Kidney tubule cell (primary cell): ENCODE measurements around the gene KIF13A.
A peak's percentile ranks its signal among the peaks of the same experiment; 100 is the strongest.

Experiments used
- DNase-seq: peaks from one replicate; pipeline ENCODE4 v3.0.0-alpha.2; 2018; ENCODE audit warnings: low spot score

The KIF13A gene

DNA sequence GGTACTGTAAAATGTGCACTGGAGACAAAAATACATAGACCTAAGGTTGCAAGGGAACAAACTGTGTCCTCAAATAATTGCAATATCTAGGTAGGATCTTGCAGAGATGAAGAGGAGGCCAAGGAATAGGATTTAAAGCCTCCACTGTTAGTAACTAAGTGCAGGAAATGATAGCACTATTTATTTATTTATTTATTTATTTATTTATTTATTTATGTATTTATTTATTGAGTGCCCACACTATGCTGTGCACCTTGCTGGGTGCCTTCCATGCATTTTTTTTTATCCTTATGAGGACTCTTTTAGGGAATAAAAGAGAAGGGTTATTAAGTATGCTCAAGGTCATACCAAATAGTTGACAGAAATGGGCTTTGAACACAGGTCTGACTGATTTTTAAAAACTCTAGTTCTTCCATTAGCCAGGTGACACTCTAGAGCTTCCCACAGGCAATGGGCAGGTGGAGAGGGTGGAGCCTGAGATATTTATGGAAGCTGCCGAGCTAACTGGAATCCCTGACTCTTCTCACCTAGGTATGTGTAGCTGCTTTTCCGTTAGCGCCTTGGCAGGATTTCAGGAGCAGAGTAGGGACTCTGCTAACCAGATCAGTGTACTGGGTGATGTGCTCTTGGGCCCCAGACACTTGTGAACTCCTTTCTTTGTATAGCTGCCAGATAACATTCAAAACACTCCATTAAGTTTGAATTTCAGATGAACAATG is 268.0 kb downstream of the KIF13A start:
- DNase-seq: no peak

DNA sequence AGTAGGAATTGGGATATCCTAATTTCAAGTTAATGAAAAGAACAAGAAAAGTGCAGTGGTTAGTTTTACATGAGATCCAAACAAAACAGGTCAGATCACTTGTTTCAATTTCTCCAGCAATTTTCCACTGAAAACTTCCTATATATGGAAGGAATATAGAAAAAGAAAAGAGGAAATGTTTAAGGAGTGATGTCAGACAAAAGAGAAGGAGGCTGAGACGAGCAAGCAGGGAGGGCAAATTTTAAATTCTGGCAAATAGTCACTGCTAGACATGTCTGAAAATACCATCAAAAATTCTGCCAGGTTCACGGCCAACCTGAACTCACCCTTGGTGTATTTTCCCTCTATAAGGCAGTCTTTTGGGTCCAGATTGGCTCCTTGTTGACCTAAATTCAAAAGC is 271.2 kb downstream of the KIF13A start:
- no peak for DNase-seq

DNA sequence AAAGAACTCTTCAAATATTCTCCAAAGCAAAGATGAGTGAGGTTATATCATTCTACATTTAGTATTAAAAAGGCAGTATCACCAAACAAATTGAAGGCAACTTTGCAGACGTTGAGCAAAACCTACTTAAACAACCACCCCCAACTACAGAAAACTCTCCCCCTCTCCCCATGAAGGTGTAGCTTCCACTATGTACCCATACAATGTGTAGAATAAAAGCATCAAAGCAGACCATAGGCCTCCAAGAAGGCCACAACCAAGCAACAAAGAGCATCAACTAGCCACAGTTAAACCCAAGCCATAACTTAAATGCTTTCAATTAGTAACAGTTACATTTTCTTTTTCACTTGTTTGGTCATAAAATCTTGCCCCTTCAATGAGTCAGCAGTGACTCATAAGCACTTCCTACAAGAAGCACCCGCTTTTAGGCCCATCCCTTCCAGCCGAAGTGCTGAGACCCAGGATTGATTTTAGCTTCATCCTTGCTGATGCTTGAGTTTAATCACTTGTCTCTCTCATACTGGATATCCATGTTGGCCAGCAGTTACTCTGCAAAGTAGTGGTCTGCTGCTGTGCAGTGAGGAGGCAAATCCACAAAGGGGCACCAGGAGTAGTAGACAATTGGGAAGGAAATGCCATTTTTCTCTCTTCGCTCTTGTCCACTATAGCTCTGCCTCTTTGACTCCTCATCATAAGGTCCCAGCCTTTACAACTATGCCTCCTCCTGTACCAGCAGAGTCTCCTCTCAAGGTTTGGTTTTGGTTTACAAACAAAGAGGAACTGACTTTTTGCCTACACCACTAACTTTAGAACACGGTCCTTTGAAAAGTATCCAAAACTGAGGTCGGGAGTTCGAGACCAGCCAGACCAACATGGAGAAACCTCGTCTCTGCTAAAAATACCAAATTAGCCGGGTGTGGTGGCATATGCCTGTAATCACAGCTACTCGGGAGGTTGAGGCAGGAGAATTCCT is 272.3 kb downstream of the KIF13A start:
- peak; percentile 88 for DNase-seq

DNA sequence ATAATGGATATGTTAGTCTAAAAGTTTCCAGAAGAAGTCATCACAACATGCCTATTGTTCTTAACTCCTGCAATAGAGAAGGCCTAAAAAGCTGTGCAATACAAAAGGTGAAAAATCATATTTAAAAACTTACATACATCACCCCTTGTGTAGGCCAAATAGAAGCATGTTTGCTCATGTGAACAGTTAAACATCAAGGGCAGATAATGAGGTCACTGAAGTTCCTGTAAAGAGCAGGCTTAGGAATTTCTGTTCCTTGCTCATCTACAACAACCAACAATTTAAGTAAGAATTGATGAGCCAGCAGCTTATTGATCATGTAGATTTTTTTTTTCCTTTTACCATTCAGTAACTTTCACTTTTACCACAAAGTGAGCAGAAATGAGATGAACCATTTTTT is 273.3 kb downstream of the KIF13A start:
- peak; percentile 19 for DNase-seq

DNA sequence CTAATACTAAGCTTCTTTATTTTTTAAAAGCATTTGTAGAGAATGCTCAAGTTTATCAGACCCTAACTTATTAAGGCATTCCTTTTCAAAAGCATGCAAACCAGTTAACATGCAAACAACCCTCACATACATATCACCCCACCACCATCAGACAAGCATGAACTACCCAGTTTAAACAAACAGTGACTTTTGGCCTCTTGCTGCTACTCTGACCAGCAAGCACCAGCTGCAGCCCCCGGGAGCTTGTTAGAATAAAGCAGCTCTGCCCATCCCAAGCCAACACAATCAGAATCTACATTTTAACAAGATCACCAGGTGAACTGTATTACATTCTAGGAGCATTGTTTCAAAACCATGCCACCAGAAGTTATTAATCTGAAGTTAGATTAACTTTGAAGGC is 274.9 kb downstream of the KIF13A start:
- no peak for DNase-seq

DNA sequence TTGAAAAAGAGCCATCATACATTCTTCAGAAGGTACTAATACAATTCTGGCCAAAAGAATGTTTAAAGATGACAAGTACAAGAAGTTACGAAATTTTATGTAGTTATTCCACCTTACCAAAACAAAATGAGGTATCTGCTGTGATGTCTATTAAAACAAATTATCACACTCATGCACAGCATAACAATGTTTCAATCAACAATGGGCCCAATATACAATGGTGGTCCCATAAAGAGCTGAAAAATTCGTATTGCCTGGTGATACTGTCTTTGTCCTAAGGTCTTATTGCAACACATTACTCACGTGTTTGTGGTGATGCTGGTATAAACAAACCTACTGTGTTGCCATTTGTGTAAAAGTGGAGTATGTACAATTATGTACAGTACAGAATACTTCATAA is 277.1 kb downstream of the KIF13A start:
- DNase-seq: no peak

DNA sequence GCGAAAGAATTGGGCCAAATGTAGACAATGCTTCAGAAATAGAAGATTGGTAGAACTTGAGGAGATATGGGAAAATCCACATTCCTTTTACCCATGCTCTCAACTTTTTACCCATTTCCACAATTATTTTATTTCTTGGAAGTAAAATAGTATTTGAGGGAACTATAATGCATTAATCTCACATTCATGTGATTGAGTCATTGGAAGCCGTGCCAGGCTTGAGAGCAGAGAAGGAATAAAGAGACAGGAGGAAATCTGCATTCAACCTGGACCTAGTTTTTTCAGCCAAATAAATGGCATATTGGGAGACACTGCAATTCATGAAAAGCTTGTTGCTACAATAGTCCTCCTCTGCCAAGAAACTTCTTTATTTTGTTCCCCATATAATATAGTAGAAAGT is 278.0 kb downstream of the KIF13A start:
- DNase-seq: no peak
